Muscle of leg (tissue), 11 donors: ENCODE data around the gene CLN5. TPM values are rescaled to one million over a fixed set of nuclear protein-coding genes. Genes with fewer than 3 reads are reported as not detected.

ENCODE experiments used
- DNase-seq: peaks from one replicate; pipeline ENCODE4 v3.0.0; 2013
- H3K27ac ChIP-seq: one replicate; pipeline ENCODE4 v1.5.1; 2013; ENCODE audit warnings: mild to moderate bottlenecking, low read length, control low read depth
- H3K27me3 ChIP-seq: one replicate; pipeline ENCODE4 v1.6.1; 2013; ENCODE audit warnings: low read length; ENCODE audit not compliant: control insufficient read depth, insufficient read depth
- H3K36me3 ChIP-seq: one replicate; pipeline ENCODE4 v1.6.1; 2013; ENCODE audit warnings: low read length; ENCODE audit not compliant: control insufficient read depth, insufficient read depth
- H3K4me1 ChIP-seq: one replicate; pipeline ENCODE4 v1.6.1; 2013; ENCODE audit warnings: low read length; ENCODE audit not compliant: control insufficient read depth, insufficient read depth
- H3K4me3 ChIP-seq: one replicate; pipeline ENCODE4 v1.5.1; 2013; ENCODE audit warnings: low read length, control low read depth
- H3K9me3 ChIP-seq: replicated peaks from 2 replicates; pipeline ENCODE4 v1.6.1; 2013; ENCODE audit warnings: low read depth, low read length; ENCODE audit not compliant: control insufficient read depth
- WGBS: methylation state at CpG from one replicate; pipeline ENCODE4 v1.1.5; 2013; ENCODE audit warnings: missing lambda C conversion rate; ENCODE audit not compliant: insufficient coverage; 5-methylcytosine and 5-hydroxymethylcytosine counted together
- polyA plus RNA-seq, 8 donors: library from polyadenylated mRNA; unstranded; fragments of 120-200 nt; gene quantifications; one replicate each; pipeline versions ENCODE4 v1.2.1 to v1.2.3, GENCODE V29; 2013; ENCODE audit warnings: inconsistent platforms in 1 of 8, low replicate concordance in 1 of 8; ENCODE audit not compliant: insufficient read length in 8 of 8, insufficient read depth in 1 of 8
- total RNA-seq: library from RNA; stranded (reverse); fragments of 120-200 nt; gene quantifications from one replicate; pipeline ENCODE4 v1.2.4, GENCODE V29; 2013

Gene CLN5
- total and polyA plus RNA-seq, 9 donors: 13.3 to 21.8 (median 16.9) TPM

DNA sequence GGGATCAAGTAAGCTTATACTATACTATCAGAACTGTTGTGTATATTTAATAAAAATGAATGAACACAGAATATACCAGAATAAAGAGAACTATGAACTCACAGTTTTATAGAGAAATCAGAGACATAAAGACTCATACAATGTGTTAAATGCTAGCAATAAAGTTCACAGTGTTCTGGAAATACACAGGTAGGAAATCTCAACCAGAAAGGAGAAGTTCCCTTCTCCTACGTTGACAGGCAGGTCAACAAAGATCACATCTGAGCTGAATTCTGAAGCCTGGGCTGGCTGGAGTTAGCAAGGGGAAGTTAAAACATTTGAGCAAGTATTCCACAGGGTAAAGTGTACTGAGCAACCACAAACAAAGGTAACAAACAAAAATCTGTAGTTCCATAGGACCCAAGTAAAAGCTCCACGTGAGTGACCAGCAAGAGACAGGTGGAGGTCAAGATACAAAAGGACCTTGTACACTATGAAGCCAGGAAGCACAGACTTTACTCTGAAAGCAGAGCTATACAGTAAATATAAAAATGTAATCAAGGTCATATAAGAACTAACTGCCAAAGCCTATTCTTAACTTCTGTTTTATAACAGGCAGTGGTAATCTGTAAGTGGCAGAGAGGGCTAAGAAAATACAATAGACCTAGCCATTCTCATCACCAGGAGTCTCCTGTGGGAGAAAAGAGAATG is 22.1 kb downstream of the CLN5 start:
- DNase-seq: no peak
- no CpG with 5 or more reads among the region's 2 CpGs for WGBS
- Histone ChIP-seq H3K9me3 (no peaks in the 10 kb centered on the region), H3K27me3 (no peaks in the 10 kb centered on the region), H3K4me3 (no peak overlapping the region), H3K36me3 (peaks cover 41% of the 10 kb centered on the region), H3K27ac (no peak overlapping the region), H3K4me1 (no peaks in the 10 kb centered on the region)

DNA sequence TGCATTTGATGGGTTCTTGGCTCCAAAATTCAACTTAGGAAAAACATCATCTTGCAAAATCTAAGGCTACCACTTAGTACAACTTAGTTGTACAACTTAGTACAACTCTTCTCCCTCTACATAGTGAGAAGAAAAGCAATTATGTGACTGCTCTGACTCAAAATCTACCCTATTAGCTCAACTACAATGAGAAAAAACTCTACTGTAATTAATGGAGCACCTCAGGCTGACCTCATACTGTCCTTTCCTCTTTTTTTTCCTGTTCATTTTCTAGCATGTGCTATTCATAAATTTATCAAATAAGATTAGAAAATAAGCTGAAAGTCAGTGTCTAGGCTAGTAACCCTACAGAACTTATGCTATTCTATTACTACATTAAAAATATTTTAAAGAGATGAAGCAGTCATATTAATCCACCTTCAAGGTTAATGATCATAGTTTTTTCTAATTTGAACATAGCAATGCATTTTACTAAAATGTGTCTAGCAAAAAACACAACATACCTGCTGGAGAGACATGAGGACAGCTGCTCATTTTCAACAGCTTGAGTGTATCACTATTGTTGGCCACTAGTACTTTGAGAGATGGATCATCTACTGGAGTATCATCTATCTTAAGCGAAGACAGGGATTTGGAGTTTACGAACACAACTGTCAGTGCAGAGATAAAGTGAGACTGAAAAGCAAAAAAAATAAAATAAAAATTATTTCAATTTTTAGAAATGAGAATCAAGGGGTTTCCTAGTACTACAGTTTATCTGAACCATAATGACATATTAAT is 23.2 kb downstream of the CLN5 start:
- WGBS: no CpG with 5 or more reads among the region's 2 CpGs
- no peak overlapping the region for H3K4me3 ChIP-seq
- peaks cover 37% of the 10 kb centered on the region for H3K36me3 ChIP-seq
- no peak for DNase-seq
- no peak overlapping the region for H3K27ac ChIP-seq
- no peaks in the 10 kb centered on the region for H3K4me1 ChIP-seq
- no peaks in the 10 kb centered on the region for H3K27me3 ChIP-seq
- H3K9me3 ChIP-seq: no peaks in the 10 kb centered on the region

DNA sequence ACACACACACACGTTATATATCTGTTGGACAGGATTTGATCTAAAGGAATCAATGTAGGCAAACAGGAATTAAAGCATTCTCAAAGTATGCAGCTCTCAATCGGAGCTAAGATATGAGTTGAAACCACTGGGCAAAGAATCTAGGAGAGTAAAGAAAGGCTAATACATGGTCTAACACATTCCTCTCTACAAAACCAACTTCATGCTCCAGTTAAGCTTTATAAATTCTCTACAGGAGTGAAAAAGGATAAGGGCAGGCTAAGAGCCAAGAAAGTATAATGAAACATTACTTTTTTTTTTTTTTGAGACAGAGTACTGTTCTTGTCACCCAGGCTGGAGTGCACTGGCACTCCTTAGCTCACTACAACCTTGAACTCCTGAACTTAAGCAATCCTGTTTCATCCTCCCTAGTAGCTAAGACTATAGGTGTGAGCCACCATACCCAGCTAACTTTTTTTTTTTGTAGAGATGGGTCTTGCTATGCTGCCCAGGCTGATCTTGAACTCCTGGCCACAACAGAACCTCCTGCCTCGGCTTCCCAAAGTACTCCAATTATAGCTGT is 24.5 kb downstream of the CLN5 start:
- Histone ChIP-seq H3K27me3 (no peaks in the 10 kb centered on the region), H3K27ac (no peak overlapping the region), H3K9me3 (no peaks in the 10 kb centered on the region), H3K4me3 (no peak overlapping the region), H3K36me3 (peaks cover 26% of the 10 kb centered on the region), H3K4me1 (no peaks in the 10 kb centered on the region)
- no peak for DNase-seq
- no CpG with 5 or more reads among the region's 3 CpGs for WGBS

DNA sequence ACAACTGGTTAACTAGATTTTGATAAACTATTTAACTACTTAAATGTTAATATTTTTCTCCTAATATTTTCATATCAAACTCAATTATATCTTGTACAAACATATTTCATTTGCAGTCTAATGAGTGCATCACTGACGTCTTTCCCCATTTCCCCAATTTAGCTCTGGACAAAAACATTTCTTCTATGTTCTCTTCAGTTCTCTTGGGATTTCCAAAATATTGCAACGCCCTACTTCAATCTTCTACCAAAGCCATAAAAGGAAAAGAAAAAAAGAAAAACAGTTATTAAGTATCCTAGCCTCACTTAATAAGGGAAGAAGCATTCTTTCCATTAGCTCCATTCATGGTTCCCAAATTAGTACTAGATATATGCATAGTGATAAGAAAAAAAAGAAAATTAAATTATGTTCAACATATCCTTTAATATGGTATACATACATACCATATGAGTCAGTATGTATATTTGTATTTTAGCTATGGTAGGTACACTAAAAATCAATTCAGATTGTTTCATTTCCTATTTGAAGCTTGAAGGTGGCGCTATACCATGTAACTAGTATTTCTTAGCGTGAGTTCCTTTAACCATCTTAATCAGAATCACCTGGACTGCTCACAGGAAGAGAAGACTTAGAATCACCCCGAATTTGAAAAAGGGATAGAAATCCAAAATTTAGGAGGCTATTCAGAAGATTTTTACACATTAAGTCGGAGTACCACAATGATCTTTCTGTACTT is 25.2 kb downstream of the CLN5 start:
- Histone ChIP-seq H3K27me3 (no peaks in the 10 kb centered on the region), H3K9me3 (no peaks in the 10 kb centered on the region), H3K4me3 (no peak overlapping the region), H3K27ac (no peak overlapping the region), H3K36me3 (peaks cover 19% of the 10 kb centered on the region), H3K4me1 (no peaks in the 10 kb centered on the region)
- no peak for DNase-seq
- WGBS: 80% methylated on average over 1 of the region's 6 CpGs

DNA sequence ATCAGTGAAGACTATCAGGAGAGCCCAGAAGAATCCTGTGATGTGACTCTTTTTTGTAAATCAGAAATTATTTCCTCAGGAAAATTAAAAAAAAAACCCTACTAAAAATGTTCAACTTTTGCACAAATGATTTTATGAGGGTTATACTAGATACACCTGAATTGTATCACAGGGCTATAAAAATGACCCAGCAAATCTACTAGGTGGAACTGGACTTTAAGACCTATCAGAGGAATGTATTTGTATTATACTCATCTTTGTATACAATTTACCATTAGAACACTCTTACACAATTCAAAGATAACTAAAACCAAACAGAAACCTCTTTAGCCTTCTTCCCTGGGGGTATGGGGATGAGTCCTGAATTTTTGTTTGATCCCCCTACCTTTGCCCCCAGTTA is 27.9 kb downstream of the CLN5 start:
- Histone ChIP-seq H3K27me3 (no peaks in the 10 kb centered on the region), H3K27ac (no peak overlapping the region), H3K4me3 (no peak overlapping the region), H3K4me1 (no peaks in the 10 kb centered on the region), H3K36me3 (peaks cover 5% of the 10 kb centered on the region), H3K9me3 (no peaks in the 10 kb centered on the region)
- no peak for DNase-seq

DNA sequence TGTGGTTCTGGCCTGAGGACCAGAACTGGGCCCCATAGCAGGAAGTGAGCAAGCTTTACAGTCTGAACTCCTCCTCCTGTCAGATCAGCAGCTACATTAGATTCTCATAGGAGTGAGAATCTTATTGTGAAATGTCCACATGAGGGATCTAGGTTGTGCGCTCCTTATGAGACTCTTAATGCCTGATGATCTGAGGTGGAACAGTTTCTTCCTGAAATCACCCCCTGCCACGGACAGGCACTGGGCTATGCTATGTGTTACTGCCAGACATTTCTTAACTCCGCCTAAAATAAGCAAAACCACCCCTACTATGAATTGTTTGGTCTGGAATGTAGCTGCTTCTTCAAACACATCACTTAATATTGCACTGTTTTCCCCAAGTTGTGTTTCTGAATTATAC is 30.5 kb downstream of the CLN5 start:
- Histone ChIP-seq H3K9me3 (no peaks in the 10 kb centered on the region), H3K36me3 (peaks cover 2% of the 10 kb centered on the region), H3K27me3 (no peaks in the 10 kb centered on the region), H3K27ac (no peak overlapping the region), H3K4me3 (no peak overlapping the region), H3K4me1 (peaks cover 6% of the 10 kb centered on the region)
- WGBS: no CpG with 5 or more reads among the region's 3 CpGs
- no peak for DNase-seq

DNA sequence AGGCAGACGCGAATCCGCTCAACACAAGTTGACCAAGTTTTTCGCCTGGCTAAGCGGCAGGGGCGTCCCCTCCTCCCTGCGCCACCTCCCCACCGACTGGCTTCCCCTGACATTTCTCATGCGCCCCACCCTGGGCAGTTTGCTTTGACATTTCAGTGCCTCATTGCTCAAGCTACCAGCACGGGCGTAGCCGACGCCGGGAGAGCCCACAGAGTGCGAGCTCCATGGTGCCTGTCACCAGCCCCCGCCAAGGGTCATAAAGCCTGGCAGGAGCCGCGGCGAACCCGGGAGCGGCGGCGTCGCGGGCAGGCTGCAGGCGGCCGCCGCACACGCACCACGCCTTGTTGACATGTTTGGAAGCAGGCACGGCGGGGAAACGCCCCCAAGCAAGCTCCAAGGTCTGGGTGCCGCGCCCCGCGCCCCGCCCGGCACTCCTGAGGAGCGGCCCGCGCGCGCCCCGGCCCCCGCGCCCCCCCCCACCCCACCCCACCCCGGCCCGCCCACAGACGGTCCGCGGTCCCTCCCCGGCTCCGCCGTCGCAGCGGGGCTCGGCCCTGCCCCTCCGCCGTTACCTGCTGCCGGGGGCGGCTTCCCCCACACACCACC is 34.5 kb downstream of the CLN5 start:
- under 1% methylated on average over 43 of the region's 62 CpGs for WGBS
- H3K4me1 ChIP-seq: peaks cover 10% of the 10 kb centered on the region
- peak overlapping the region; percentile 80 for H3K4me3 ChIP-seq
- peak; percentile 80 for DNase-seq
- H3K36me3 ChIP-seq: peaks cover 2% of the 10 kb centered on the region
- no peaks in the 10 kb centered on the region for H3K9me3 ChIP-seq
- H3K27me3 ChIP-seq: no peaks in the 10 kb centered on the region
- peak overlapping the region; percentile 76 for H3K27ac ChIP-seq

DNA sequence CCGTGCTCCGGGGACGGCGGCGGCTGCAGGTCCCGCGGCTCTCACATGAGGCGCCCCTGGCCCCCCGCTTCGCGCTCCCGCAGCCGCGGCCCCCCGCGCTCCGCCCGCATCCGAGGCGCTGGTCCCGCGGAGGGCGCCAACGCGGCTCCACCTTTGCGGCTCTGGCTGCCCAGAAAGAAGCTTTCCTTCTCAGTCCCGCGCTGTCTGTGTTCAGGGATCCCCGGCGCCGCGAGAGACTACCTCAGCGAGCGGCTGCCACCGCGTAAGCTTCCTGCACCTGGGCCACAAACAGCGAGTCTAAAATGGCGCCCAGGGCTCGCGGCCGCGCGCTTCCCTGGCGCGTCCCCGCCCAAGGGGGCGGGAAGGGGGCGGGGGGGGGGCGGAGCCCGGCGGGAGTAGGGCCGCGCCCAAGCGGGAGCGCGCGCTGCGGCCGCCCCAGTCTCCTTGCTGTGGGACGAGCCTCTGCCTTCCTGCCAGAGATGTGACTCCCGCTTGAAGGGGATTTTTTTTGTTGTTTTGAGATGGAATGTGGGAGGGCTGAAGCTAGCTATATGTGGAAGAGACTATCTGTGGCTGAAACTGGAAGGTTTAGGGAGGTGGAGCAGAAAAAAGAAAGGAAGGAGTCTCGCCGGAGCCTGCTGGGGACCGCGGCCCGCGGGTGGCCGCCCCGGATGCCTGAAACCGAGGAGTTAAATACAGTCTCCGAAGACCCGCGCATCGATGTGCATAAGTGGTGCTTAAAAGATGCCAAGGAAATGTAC is 35.2 kb downstream of the CLN5 start, which contains the start of gene FBXL3:
TSS of gene FBXL3 (minus strand) at position 299 of the 761 bp plus-strand sequence. CDS start 5,299 bp downstream, outside the sequence.
- peaks cover 10% of the 10 kb centered on the region for H3K4me1 ChIP-seq
- WGBS: under 1% methylated on average over 58 of the region's 74 CpGs

DNA sequence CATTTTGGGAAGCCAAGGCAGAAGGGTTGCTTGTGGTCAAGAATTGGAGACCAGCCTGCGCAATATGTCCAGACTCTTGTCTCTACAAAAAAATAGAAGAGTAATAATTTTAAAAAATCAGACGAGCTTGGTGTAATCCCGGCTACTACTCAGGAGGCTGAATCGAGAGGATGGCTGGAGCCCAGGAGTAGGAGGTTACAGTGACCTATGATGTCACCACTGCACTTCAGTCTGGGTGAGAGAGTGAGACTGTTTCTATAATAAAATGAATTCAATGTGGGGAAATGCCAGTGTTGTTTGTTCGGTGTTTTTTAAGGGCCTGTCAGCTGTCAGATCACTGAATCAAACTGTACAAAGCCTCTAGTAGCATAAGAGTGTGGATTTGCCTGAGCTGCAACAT is 36.3 kb downstream of the CLN5 start:
- Histone ChIP-seq H3K36me3 (no peaks in the 10 kb centered on the region), H3K27ac (peak overlapping the region; percentile 96), H3K9me3 (no peaks in the 10 kb centered on the region), H3K27me3 (no peaks in the 10 kb centered on the region), H3K4me1 (peaks cover 10% of the 10 kb centered on the region), H3K4me3 (no peak overlapping the region)
- peak; percentile 50 for DNase-seq
- WGBS: 29% methylated on average over 4 of the region's 5 CpGs

More for the DNA sequence above, 35.2 kb downstream of the CLN5 start, which contains the start of gene FBXL3:
- peak within 1 kb of the TSS; percentile 96 for H3K27ac ChIP-seq
- peak within 1 kb of the TSS; percentile 80 for H3K4me3 ChIP-seq
- no peaks in the 10 kb centered on the region for H3K27me3 ChIP-seq
- peak; percentile 96 for DNase-seq
- H3K36me3 ChIP-seq: peaks cover 2% of the 10 kb centered on the region
- H3K9me3 ChIP-seq: no peaks in the 10 kb centered on the region
